OCI-LY7 (cell line): ENCODE measurements around the gene MYO18B. TPM values are rescaled to one million over a fixed set of nuclear protein-coding genes. Genes with fewer than 3 reads are reported as not detected.

ENCODE experiments used
- BruUV-seq: library from RNA; stranded (reverse); fragments of 400-500 nt; replicated peaks from 2 replicates; lab custom pipeline; 2021; lab: Mats Ljungman, UMichigan
- CTCF ChIA-PET: fragments of 300-600 bp; sonication (Branson Sonifier 250); formaldehyde crosslinking; loops from one replicate; lab custom pipeline; 2022; ENCODE audit warnings: antibody characterized with exemption; ENCODE audit not compliant: unreplicated experiment; lab: Charles Lee
- POLR2A ChIA-PET: fragments of 300-600 bp; sonication (Branson Sonifier 250); formaldehyde crosslinking; loops from one replicate; lab custom pipeline; 2022; ENCODE audit warnings: antibody characterized with exemption; lab: Charles Lee
- DNase-seq: peaks from one replicate; pipeline ENCODE4 v3.0.0-alpha.2; 2015; ENCODE audit warnings: low spot score
- H2AFZ ChIP-seq: fragments of 200-600 bp; sonication (generic), shearing (Covaris generic); 2 replicates; pipeline ENCODE4 v1.6.1; 2014; ENCODE audit warnings: mild to moderate bottlenecking, antibody characterized with exemption, low read length, moderate library complexity
- H3K27ac ChIP-seq: fragments of 200-600 bp; sonication (generic); 2 replicates; pipeline ENCODE4 v1.5.1; 2014; ENCODE audit warnings: mixed run types, low read depth, mild to moderate bottlenecking, moderate library complexity, low read length, inconsistent platforms; ENCODE audit not compliant: poor library complexity, severe bottlenecking
- H3K36me3 ChIP-seq: fragments of 200-600 bp; sonication (generic); 2 replicates; pipeline ENCODE4 v1.6.1; 2014; ENCODE audit warnings: mild to moderate bottlenecking, antibody characterized with exemption, low read length, moderate library complexity, mixed read lengths; ENCODE audit not compliant: insufficient read depth
- H3K4me1 ChIP-seq: fragments of 200-600 bp; sonication (generic); 2 replicates; pipeline ENCODE4 v1.5.1; 2014; ENCODE audit warnings: mild to moderate bottlenecking, low read length; ENCODE audit not compliant: insufficient read depth, poor library complexity, severe bottlenecking
- H3K4me2 ChIP-seq: fragments of 200-600 bp; sonication (generic); 2 replicates; pipeline ENCODE4 v1.6.1; 2014; ENCODE audit warnings: mild to moderate bottlenecking, low read length
- H3K4me3 ChIP-seq: fragments of 200-600 bp; sonication (generic); 2 replicates; pipeline ENCODE4 v1.5.1; 2014; ENCODE audit warnings: mild to moderate bottlenecking, low read depth, low read length; ENCODE audit not compliant: poor library complexity, severe bottlenecking
- H3K79me2 ChIP-seq: fragments of 200-600 bp; sonication (generic); 2 replicates; pipeline ENCODE4 v1.6.1; 2016; ENCODE audit warnings: low read depth, mild to moderate bottlenecking, low read length, moderate library complexity, mixed read lengths; ENCODE audit not compliant: insufficient read depth
- H3K9me2 ChIP-seq: fragments of 200-600 bp; sonication (generic); 2 replicates; pipeline ENCODE4 v1.6.1; 2016; ENCODE audit warnings: mild to moderate bottlenecking, low read length, mixed read lengths; ENCODE audit not compliant: insufficient read depth
- H3K9me3 ChIP-seq: fragments of 200-600 bp; sonication (generic); 2 replicates; pipeline ENCODE4 v1.6.1; 2014; ENCODE audit warnings: mild to moderate bottlenecking, mixed run types, low read length, mixed read lengths
- H4K20me1 ChIP-seq: fragments of 200-600 bp; sonication (generic); 2 replicates; pipeline ENCODE4 v1.6.1; 2014; ENCODE audit warnings: mild to moderate bottlenecking, antibody characterized with exemption, low read length, moderate library complexity, mixed read lengths; ENCODE audit not compliant: insufficient read depth
- EZH2phosphoT487 ChIP-seq: fragments of 200-600 bp; sonication (generic); IDR thresholded peaks from 2 replicates; pipeline ENCODE4 v1.6.1; 2018; ENCODE audit warnings: low read depth, borderline replicate concordance, mild to moderate bottlenecking, mixed run types, antibody characterized with exemption, low read length, moderate library complexity, mixed read lengths
- intact Hi-C: fragments of 100-400 bp; cut with micrococcal nuclease; formaldehyde crosslinking; loops from one replicate; pipeline ENCODE4 v1.10.0; 2022; ENCODE audit not compliant: unreplicated experiment
- total RNA-seq, 2 experiments: library from RNA; depleted of rRNA in 1 of 2; stranded (reverse); fragments of >200 nt in 1 of 2; shearing (Covaris generic) in 1 of 2; gene quantifications; 2 replicates each; pipeline ENCODE4 v1.2.3, GENCODE V29; 2014 to 2022
- TF ChIP-seq, protein P1 (sequence below): fragments of 200-600 bp; sonication (generic); conservative IDR thresholded peaks from 2 replicates; pipeline ENCODE4 v1.5.1; 2014; ENCODE audit warnings: mild to moderate bottlenecking, antibody characterized with exemption, low read length, moderate library complexity, mixed read lengths

The MYO18B gene
- total RNA-seq, 2 experiments from 2014 or later = not detected

DNA sequence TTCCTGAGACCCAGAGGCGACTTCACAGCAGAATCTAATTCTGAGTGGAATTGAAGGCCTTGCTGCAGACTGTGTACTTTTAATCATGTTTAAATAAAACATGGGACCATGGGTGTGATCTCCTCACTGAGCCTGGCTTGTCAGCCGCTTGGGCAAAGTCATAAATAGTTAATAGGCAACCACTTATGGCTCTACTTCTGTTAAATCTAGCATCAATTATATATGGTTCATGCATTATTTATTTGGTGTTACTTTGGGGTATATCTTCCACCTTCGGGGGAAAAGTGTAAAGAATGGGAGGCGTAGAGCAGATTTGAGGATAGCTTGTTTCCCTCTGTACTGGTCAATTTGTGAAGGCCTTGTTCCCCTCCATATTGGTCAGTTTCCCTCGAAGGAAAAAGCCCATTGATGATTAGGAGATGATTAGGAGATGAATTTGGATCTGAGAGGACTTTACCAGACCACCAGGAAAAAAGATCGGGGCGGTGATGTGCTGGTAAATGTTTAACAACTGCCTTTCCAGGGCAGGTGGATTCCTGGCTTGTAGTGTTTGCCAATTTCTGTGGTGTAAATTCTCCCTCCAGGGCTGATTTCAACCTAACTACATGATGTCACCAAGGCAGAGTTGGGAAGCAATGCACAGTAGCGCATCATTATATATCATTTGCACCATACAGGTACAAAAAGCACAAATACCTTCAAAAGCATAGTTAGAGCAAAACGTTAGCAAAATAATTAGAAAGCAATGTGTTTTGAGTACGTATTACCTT, 223.2 kb downstream of the MYO18B start:
- no TSS peak for BruUV-seq
- H2AFZ ChIP-seq = no peak overlapping the region

DNA sequence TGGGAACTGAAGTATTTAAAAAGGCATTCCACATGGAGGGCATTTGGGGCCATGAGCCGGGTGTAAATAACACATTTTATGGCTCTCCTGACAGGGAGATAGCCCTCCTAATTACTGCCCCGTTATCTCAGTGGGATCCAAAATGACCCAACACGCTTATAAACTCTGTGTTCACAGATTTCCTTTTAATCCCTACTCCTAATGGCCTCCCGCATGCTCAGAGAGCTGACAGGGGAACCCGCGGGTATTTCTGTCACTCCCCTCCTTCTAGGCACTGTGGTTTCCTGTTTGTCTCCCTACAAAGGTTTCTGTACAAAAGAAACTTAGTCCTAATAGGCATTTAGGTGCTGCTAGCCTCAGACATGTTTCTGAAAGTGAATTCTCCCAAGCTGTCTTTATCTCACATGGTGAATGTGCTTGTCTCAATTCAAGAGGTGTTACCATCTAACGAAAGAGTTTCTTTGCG, 224.5 kb downstream of the MYO18B start:
- no peak overlapping the region for H3K27ac ChIP-seq
- no peaks in the 10 kb centered on the region for H3K79me2 ChIP-seq
- TF ChIP-seq, protein P1, sequence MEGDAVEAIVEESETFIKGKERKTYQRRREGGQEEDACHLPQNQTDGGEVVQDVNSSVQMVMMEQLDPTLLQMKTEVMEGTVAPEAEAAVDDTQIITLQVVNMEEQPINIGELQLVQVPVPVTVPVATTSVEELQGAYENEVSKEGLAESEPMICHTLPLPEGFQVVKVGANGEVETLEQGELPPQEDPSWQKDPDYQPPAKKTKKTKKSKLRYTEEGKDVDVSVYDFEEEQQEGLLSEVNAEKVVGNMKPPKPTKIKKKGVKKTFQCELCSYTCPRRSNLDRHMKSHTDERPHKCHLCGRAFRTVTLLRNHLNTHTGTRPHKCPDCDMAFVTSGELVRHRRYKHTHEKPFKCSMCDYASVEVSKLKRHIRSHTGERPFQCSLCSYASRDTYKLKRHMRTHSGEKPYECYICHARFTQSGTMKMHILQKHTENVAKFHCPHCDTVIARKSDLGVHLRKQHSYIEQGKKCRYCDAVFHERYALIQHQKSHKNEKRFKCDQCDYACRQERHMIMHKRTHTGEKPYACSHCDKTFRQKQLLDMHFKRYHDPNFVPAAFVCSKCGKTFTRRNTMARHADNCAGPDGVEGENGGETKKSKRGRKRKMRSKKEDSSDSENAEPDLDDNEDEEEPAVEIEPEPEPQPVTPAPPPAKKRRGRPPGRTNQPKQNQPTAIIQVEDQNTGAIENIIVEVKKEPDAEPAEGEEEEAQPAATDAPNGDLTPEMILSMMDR = no peak
- no peak for TF ChIP-seq EZH2phosphoT487
- no peak overlapping the region for H3K4me2 ChIP-seq
- no peaks in the 10 kb centered on the region for H4K20me1 ChIP-seq
- ChIA-PET CTCF (no interaction called here), POLR2A (no interaction called here)
- H3K9me3 ChIP-seq = no peaks in the 10 kb centered on the region
- H3K9me2 ChIP-seq = no peaks in the 10 kb centered on the region
- BruUV-seq = no TSS peak
- H2AFZ ChIP-seq = no peak overlapping the region
- intact Hi-C loops = no loop called here
- DNase-seq = no peak
- H3K4me3 ChIP-seq = no peak overlapping the region
- H3K4me1 ChIP-seq = no peaks in the 10 kb centered on the region
- no peaks in the 10 kb centered on the region for H3K36me3 ChIP-seq

More for the DNA sequence above, 223.2 kb downstream of the MYO18B start:
- Histone ChIP-seq H3K27ac (no peak overlapping the region), H3K4me3 (no peak overlapping the region), H4K20me1 (no peaks in the 10 kb centered on the region), H3K4me2 (no peak overlapping the region), H3K9me3 (no peaks in the 10 kb centered on the region), H3K36me3 (no peaks in the 10 kb centered on the region), H3K9me2 (no peaks in the 10 kb centered on the region), H3K4me1 (no peaks in the 10 kb centered on the region), H3K79me2 (no peaks in the 10 kb centered on the region)
- CTCF ChIA-PET = no interaction called here
- POLR2A ChIA-PET = no interaction called here
- intact Hi-C loops = no loop called here
- no peak for DNase-seq
- TF ChIP-seq, protein P1 = no peak
- TF ChIP-seq EZH2phosphoT487 = no peak

DNA sequence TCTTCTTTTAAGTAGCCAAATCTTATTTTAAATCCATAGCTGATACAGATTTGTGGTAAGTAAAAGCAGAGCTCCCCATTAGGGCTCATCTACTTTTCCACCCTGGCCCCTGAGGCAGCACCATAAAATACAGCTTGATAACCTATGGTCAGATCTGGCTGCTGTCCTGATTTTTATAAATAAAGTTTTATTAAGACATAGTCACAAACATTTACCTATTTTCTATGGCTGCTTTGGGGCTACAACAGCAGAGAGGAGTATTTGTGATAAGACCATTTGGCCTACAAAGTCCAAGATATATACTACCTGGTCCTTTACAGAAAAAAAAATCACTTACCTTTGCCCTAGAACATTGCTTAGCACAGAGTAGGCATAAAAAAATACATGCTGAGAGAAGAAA, 227.3 kb downstream of the MYO18B start:
- intact Hi-C loops = no loop called here
- Histone ChIP-seq H3K4me3 (no peak overlapping the region), H4K20me1 (no peaks in the 10 kb centered on the region), H3K9me3 (no peaks in the 10 kb centered on the region), H2AFZ (no peak overlapping the region), H3K36me3 (no peaks in the 10 kb centered on the region), H3K9me2 (no peaks in the 10 kb centered on the region), H3K4me1 (no peaks in the 10 kb centered on the region), H3K79me2 (no peaks in the 10 kb centered on the region), H3K4me2 (no peak overlapping the region), H3K27ac (no peak overlapping the region)
- ChIA-PET CTCF (no interaction called here), POLR2A (interaction anchor here (0.6 kb wide), 1 partner anchor 335 kb away, joined by 5 read pairs; no protein-coding TSS in a partner anchor)
- TF ChIP-seq, protein P1 = no peak
- no peak for TF ChIP-seq EZH2phosphoT487
- DNase-seq = no peak
- BruUV-seq = no TSS peak
